ENCODE measurements around the gene ITGA1. TPM values are rescaled to one million over a fixed set of nuclear protein-coding genes. Genes with fewer than 3 reads are reported as not detected.

Gene ITGA1
- total RNA-seq, 2 experiments from 2014 or later = 23.5 to 25.5 TPM

DNA sequence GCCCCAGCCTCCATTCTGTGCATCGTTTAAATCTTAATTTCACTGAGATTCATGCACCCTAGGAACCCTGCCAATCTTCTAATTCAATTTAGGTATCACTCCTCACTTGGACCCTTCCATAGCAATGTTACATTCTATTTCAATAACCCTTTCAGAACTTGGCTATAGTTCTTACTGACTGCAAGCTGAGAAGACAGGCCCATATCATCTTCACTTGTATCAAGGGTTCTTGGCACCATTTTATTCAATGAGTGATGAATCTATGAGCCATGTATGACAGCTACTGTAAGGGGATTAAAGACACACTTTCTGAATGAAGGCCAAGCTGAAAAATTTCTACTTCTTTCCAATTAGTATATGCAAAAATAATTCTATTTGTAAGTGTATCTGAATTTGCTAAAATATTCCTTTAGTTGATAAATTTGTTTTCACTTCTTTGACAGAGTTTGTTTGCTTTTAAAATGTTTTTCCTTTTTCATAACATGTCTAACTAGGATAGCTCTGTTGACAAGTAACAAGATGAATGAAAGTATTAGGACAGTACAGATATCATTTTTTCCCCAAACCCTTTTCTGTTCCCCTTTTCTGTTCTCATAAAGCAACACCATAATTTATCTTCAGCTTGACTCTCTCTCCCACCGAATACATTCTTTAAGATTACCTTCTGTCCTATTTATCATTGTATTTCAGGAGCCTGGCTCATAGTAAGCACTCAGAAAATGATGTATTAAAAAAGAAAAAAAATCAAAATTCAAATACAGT is 211.0 kb downstream of the ITGA1 start:
- ChIA-PET CTCF (interaction anchor here (0.9 to 2.0 kb wide), 3 partner anchors 9 to 50 kb away, joined by 3 to 5 read pairs (median 4); partner anchors contain the start of gene ITGA2), POLR2A (no interaction called here)

DNA sequence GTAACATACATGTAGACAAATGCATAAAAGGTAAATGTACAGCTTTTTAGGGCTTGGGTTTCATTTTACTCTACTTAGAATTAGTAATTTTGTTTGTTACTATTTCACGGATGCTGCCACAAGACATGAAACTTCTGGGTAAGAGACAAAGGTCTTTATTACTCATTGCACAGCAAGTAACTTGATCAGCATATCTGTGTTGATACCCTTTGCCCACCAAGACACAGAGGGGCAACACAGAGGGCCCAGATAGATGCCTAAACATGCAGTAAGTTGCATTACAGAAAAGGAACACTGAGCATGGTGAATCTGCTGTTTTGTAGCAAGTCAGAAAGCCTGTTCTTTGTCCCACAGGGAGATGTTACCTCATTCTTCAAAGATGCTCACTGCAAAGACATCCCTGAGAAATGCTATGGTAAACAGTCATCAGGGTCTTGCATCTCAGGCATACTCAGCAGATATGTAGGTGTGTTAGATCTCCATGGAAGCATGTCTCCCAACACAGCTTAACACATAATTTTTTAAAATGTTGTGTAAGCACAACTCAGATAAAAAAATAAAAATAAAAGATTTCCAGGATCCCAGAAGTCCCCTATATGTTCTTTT is 211.7 kb downstream of the ITGA1 start:
- ChIA-PET POLR2A (interaction anchor here (0.6 kb wide), 1 partner anchor 9 kb away, joined by 5 read pairs; no protein-coding TSS in a partner anchor), CTCF (interaction anchor here (1.2 to 2.0 kb wide), 2 partner anchors 11 to 51 kb away, joined by 4 to 5 read pairs; partner anchors contain the start of gene ITGA2)

DNA sequence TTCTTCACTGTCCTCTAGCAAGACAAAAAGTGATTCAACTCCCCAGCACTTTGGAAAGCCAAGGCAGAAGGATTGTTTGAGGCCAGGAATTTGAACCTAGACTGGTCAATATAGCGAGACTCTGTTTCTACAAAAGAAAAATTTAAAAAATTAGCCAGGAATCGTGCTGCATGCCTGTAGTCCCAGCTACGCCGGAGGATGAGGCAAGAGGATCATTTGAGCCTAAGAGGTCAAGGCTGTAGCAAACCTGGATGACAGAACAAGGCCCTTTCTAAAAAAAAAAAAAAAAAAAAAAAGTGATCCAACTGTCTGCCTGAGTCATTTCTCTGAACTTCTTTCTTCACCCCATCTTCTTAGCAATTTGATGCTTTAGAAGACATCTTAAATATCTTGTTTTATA is 213.8 kb downstream of the ITGA1 start:
- ChIA-PET POLR2A (no interaction called here), CTCF (no interaction called here)

DNA sequence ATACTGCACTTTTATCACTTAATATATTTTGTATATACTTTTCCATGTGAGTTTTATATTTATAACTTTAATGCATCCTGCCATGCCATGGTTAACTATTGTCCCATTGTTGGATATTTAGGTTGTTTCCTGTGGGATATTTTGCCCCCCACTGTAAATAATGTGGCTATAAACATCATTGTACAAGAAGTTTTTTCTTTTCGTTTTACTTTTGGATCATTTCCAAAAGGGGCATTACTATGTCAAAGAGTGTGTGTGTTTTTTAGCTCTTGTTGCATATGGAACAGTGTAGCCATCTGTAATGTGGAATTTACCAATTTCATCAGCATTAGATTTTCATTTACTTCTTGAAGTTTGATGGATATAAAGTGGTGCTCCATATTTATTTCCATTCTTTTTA is 214.8 kb downstream of the ITGA1 start:
- ChIA-PET CTCF (no interaction called here), POLR2A (no interaction called here)

DNA sequence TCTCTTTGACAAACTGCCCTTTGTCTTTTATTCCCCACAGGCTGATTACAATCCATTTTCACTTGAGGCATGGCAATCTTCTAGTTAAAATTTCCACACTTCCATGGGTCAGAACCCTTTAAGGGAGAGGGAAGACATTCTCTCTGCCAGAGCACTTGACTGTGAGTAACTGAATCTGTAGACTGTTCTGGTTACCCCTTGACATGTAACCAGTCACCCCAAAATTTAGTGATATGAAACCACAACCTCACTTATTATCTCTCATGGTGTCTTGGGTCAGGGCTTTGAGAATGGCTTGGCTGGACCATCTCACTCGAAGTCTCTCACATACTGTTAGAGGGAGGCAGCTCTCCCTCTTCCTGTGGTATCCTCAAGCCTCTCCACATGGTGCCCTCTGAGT is 215.4 kb downstream of the ITGA1 start:
- ChIA-PET POLR2A (no interaction called here), CTCF (no interaction called here)

DNA sequence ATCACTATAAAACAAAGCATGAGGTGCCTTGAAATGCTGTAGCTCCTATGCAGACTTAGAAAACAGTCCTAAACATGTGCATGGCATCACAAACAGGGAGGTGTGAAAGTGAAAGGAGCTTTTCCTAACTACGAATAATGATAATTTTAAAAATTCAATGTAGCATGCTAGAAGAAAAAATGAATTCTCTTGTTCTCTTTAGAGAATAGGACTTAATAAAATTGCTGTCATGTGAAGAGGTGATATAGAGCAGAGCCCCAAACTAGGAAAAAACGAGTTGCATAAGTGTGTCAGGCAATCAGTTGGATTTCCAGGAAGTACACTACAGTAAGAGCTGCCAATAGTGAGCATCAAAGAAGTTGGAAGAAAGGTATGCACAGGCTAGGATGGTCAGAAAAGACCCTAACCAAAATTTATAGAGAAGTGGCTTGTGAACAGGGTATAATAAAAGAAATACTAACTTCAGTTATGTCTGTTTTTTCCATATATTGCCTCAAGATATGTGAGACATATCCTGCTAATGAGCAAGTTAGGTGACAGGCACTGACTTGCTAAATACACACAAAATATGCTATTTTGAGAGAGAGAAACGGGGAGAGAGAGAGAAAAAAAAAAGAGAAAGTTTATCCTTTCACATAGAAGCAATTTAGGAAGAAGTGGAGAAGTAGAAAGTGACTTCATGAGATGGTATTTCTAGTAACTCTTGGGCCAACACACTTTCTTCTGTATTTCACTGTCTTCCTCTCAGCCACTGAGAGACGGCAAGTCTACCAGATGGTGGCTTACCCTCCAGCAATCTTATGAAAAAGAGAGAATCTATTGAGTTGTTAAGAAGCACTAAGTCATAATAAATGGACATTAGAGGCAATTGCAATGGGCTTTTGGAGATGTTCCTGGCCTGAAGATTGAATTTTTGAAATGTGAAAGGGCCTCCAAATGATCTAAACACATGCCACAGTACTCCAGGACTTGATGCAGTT is 219.5 kb downstream of the ITGA1 start:
- ChIA-PET POLR2A (no interaction called here), CTCF (no interaction called here)

DNA sequence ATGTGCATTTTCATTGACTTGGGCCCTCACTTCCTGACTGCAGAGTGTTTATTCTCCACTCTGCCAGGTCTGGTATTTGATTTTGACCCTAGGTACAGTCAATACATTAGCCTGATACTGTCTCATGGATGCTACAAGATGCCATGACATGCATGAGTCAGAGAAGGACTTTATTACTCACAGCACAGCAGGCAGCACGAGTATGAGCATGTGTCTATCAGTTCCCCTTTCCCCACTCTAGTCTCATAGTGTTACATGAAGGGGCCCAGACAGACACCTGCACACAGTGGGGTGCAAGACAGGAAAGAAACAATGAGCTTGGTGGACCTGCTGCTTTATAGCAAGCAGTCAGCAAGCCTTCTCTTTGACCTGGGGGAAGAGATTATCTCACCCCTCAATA is 221.0 kb downstream of the ITGA1 start:
- CTCF ChIA-PET = interaction anchor here (1.2 to 2.1 kb wide), 2 partner anchors 27 to 61 kb away, joined by 5 to 6 read pairs; no protein-coding TSS in a partner anchor
- POLR2A ChIA-PET = no interaction called here

Other genes with a start within 250 kb of the ITGA1 start
- 10 to 100 TPM; 37.3 to 40.9 TPM for gene PELO, start within 50 bp of the ITGA1 start, total RNA-seq
- gene ITGA2, start 201.4 kb downstream of the ITGA1 start, total RNA-seq = 1 to 10 TPM; 6.2 to 6.3 TPM

Measured in activated CD8-positive, alpha-beta memory T cell treated with anti-CD3 and anti-CD28 coated beads for 36 hours (primary cell).